Right lobe of liver (tissue), 4 donors: ENCODE results near the gene FAP.

Experiments used
- POLR2A ChIP-seq: fragments of 450-650 bp; IDR thresholded peaks from one replicate; pipeline ENCODE4 v1.6.1; 2017; ENCODE audit warnings: antibody characterized with exemption, mild to moderate bottlenecking
- TF ChIP-seq, protein P1 (sequence below), 4 donors: fragments of 200-600 bp in 3 of 4; fragments of 450-650 bp in 1 of 4; IDR thresholded peaks; one replicate each; pipeline versions ENCODE4 v1.5.1 to v1.8.0; 2016 to 2022; ENCODE audit warnings: antibody characterized with exemption in 4 of 4, mild to moderate bottlenecking in 2 of 4
- donor health status: DM: no; HTN: no; CAD: no.
- donor health status: DM: no; HTN: no; CAD: no.
- donor health status: DM: no; HTN: yes; CAD: no.

DNA sequence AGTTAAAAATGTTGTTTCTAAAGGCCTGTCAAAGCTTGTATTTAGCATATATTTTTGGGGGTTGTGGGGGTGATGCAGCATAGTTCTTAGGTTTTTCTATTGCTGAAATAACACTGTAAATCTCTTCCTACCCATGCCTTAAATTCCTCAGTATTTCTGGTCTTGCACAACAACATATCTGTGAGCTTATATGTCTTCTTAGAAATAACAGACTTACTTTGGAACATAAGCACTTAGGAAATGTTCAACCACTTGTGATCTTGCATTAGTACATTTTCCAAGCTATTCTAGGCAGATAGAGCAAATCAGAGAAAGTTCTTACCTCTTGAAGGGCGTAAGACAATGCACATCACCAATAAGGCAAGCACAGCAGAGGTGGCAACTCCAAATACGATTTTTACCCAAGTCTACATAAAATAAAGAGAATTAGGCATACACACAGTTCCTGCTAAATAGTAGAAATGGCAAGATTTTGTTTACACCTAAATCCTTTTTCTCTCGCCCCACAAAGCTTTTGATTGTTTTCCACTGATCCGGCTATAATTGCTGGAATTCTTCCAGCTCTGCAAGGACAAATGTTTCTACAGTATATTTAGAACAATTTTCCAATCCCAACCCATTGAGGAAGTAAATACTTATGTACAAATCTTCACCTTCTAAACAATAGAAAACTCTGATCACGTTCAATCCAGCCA lies 512 bp downstream of the FAP start:
- TF ChIP-seq, protein P1, sequence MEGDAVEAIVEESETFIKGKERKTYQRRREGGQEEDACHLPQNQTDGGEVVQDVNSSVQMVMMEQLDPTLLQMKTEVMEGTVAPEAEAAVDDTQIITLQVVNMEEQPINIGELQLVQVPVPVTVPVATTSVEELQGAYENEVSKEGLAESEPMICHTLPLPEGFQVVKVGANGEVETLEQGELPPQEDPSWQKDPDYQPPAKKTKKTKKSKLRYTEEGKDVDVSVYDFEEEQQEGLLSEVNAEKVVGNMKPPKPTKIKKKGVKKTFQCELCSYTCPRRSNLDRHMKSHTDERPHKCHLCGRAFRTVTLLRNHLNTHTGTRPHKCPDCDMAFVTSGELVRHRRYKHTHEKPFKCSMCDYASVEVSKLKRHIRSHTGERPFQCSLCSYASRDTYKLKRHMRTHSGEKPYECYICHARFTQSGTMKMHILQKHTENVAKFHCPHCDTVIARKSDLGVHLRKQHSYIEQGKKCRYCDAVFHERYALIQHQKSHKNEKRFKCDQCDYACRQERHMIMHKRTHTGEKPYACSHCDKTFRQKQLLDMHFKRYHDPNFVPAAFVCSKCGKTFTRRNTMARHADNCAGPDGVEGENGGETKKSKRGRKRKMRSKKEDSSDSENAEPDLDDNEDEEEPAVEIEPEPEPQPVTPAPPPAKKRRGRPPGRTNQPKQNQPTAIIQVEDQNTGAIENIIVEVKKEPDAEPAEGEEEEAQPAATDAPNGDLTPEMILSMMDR (IDR thresholded peaks at IDR 0.05), result no peak
- no peak for TF ChIP-seq POLR2A
